ENCODE measurements around the gene RTN4.

RTN4 gene

DNA sequence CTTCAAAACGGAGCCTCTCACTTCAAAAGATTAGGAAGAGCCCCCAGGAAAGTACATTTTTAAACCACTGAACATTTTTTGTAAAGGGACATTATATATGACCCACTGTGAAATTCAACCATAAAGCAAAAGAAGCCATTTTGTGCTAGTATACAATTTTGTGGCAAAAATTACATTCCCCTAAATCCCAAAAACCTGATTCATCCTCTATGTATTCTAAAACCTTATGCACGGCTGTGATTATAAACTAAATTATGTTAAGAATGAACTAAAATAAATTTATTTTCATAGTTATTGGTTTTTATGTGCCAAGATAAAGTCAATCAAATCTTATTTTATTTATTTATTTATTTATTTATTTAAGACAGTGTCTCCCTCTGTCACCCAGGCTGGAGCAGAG is 48.5 kb downstream of the RTN4 start:
- TF ChIP-seq USF1 (IDR thresholded peaks at IDR 0.05) (no peak), TEAD4 (IDR thresholded peaks at IDR 0.05) (no peak), YY1 (IDR thresholded peaks at IDR 0.05; ENCODE audit: low read depth) (no peak), NFIC (IDR thresholded peaks at IDR 0.05) (no peak), MAX (IDR thresholded peaks at IDR 0.05) (no peak), TCF12 (IDR thresholded peaks at IDR 0.05; ENCODE audit: low read depth) (no peak), EP300 (IDR thresholded peaks at IDR 0.05; ENCODE audit: borderline replicate concordance) (no peak), ZBTB7A (IDR thresholded peaks at IDR 0.05; ENCODE audit: low read depth) (no peak), FOXM1 (IDR thresholded peaks at IDR 0.05; ENCODE audit: borderline replicate concordance, low read depth) (no peak), RAD21 (IDR thresholded peaks at IDR 0.05; ENCODE audit: low read depth) (no peak), EGR1 (IDR thresholded peaks at IDR 0.05) (no peak), TAF1 (IDR thresholded peaks at IDR 0.05; ENCODE audit: low read depth) (no peak), CEBPB (IDR thresholded peaks at IDR 0.05) (no peak), CREB1 (IDR thresholded peaks at IDR 0.05; ENCODE audit: low read depth) (no peak)
- TF ChIP-seq, protein P1, sequence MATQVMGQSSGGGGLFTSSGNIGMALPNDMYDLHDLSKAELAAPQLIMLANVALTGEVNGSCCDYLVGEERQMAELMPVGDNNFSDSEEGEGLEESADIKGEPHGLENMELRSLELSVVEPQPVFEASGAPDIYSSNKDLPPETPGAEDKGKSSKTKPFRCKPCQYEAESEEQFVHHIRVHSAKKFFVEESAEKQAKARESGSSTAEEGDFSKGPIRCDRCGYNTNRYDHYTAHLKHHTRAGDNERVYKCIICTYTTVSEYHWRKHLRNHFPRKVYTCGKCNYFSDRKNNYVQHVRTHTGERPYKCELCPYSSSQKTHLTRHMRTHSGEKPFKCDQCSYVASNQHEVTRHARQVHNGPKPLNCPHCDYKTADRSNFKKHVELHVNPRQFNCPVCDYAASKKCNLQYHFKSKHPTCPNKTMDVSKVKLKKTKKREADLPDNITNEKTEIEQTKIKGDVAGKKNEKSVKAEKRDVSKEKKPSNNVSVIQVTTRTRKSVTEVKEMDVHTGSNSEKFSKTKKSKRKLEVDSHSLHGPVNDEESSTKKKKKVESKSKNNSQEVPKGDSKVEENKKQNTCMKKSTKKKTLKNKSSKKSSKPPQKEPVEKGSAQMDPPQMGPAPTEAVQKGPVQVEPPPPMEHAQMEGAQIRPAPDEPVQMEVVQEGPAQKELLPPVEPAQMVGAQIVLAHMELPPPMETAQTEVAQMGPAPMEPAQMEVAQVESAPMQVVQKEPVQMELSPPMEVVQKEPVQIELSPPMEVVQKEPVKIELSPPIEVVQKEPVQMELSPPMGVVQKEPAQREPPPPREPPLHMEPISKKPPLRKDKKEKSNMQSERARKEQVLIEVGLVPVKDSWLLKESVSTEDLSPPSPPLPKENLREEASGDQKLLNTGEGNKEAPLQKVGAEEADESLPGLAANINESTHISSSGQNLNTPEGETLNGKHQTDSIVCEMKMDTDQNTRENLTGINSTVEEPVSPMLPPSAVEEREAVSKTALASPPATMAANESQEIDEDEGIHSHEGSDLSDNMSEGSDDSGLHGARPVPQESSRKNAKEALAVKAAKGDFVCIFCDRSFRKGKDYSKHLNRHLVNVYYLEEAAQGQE (IDR thresholded peaks at IDR 0.05; ENCODE audit: low read depth), result no peak

- TF ChIP-seq RAD21 (IDR thresholded peaks at IDR 0.05; ENCODE audit: low read depth) (no peak), EGR1 (IDR thresholded peaks at IDR 0.05) (no peak), MAX (IDR thresholded peaks at IDR 0.05) (no peak), TEAD4 (IDR thresholded peaks at IDR 0.05) (no peak), NFIC (IDR thresholded peaks at IDR 0.05) (no peak), USF1 (IDR thresholded peaks at IDR 0.05) (no peak), TCF12 (IDR thresholded peaks at IDR 0.05; ENCODE audit: low read depth) (no peak), FOXM1 (IDR thresholded peaks at IDR 0.05; ENCODE audit: borderline replicate concordance, low read depth) (no peak)
Measured at GRCh38 chr2:55000341-55000740, 49.9 kb downstream of the RTN4 start.

DNA sequence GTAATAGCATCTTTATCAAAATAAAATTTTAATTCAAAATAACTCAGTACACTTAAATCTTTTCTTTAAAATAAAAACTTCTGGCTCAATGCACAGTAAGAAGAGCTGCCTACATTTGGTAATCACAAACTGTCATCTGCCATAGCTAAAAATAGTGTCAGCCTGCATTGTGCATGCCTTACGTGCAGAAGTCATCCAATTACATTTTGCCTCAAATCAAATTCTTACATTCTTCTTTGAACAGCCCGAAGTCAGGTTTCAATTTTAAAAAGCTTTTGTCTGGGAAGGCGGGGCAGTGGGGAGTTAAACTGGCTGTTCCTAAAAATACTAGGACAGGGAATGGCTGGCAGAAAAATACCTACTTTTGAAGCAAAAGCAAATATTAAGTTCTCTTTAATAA is 51.1 kb downstream of the RTN4 start:
- TF ChIP-seq EP300 (IDR thresholded peaks at IDR 0.05; ENCODE audit: borderline replicate concordance) (no peak), MAX (IDR thresholded peaks at IDR 0.05) (no peak), FOXM1 (IDR thresholded peaks at IDR 0.05; ENCODE audit: borderline replicate concordance, low read depth) (no peak), TEAD4 (IDR thresholded peaks at IDR 0.05) (0 out of 2 replicates have a peak, but pooled peaks have one; percentile 29), USF1 (IDR thresholded peaks at IDR 0.05) (no peak), EGR1 (IDR thresholded peaks at IDR 0.05) (no peak)
- TF ChIP-seq, protein P1 (IDR thresholded peaks at IDR 0.05; ENCODE audit: low read depth), result no peak

GRCh38 chr2:54997826-54998225 is 52.4 kb downstream of the RTN4 start:
- TF ChIP-seq CEBPB (IDR thresholded peaks at IDR 0.05) (no peak), TEAD4 (IDR thresholded peaks at IDR 0.05) (no peak), MAX (IDR thresholded peaks at IDR 0.05) (no peak), EP300 (IDR thresholded peaks at IDR 0.05; ENCODE audit: borderline replicate concordance) (no peak), TCF12 (IDR thresholded peaks at IDR 0.05; ENCODE audit: low read depth) (no peak), YY1 (IDR thresholded peaks at IDR 0.05; ENCODE audit: low read depth) (no peak), ZBTB7A (IDR thresholded peaks at IDR 0.05; ENCODE audit: low read depth) (no peak), EGR1 (IDR thresholded peaks at IDR 0.05) (no peak), RAD21 (IDR thresholded peaks at IDR 0.05; ENCODE audit: low read depth) (no peak), USF1 (IDR thresholded peaks at IDR 0.05) (no peak), NFIC (IDR thresholded peaks at IDR 0.05) (no peak), FOXM1 (IDR thresholded peaks at IDR 0.05; ENCODE audit: borderline replicate concordance, low read depth) (no peak), CREB1 (IDR thresholded peaks at IDR 0.05; ENCODE audit: low read depth) (no peak), TAF1 (IDR thresholded peaks at IDR 0.05; ENCODE audit: low read depth) (no peak)
- TF ChIP-seq, protein P1 (IDR thresholded peaks at IDR 0.05; ENCODE audit: low read depth), result no peak
